Measurements from ENCODE around the gene NUP210L. TPM values are rescaled to one million over a fixed set of nuclear protein-coding genes. Genes with fewer than 3 reads are reported as not detected.
A peak's percentile ranks its signal among the peaks of the same experiment; 100 is the strongest.

Gene NUP210L
- polyA plus RNA-seq, 3 donors = 0.03 TPM; not detected in 2

GRCh38 chr1:153945131-153945794, 209.6 kb downstream of the NUP210L start:
- H3K36me3 Mint-ChIP-seq = peaks cover 56 to 62% of the 10 kb centered on the region in 2 donors
- Histone ChIP-seq H3K79me2 (ENCODE audit: insufficient read depth, low read length) (peaks cover 61% of the 10 kb centered on the region), H3K9me3 (replicated peaks in 1 of 2; ENCODE audit: control insufficient read depth in 1 of 2, insufficient read depth in 1 of 2, low read length in 2 of 2) (no peaks in the 10 kb centered on the region), H3K9ac (ENCODE audit: insufficient read depth, low read length, poor library complexity, severe bottlenecking) (peak overlapping the region; percentile 94), H2AFZ (ENCODE audit: insufficient read depth, low read depth, low read length, poor library complexity, severe bottlenecking) (no peak overlapping the region), H3K4me2 (replicated peaks; ENCODE audit: extremely low read depth, low read length, poor library complexity, severe bottlenecking) (peak overlapping the region; percentile 83), H3K4me3 (replicated peaks in 1 of 3; ENCODE audit: low read depth in 2 of 3, low read length in 3 of 3) (peak overlapping the region; percentile 70 to 83 (median 83)), H4K20me1 (ENCODE audit: insufficient read depth, low read length) (peaks cover 24% of the 10 kb centered on the region), H3K27ac (ENCODE audit: low read depth in 1 of 2, low read length in 2 of 2) (peak overlapping the region; percentile 100), H3K4me1 (ENCODE audit: control insufficient read depth in 1 of 2, insufficient read depth in 2 of 2, low read length in 2 of 2) (peaks cover 54 to 66% of the 10 kb centered on the region in 2 donors), H3K36me3 (replicated peaks in 1 of 2; ENCODE audit: control insufficient read depth in 1 of 2, insufficient read depth in 2 of 2, low read length in 2 of 2) (peaks cover 59 to 61% of the 10 kb centered on the region in 2 donors), H3K27me3 (ENCODE audit: control insufficient read depth in 2 of 2, insufficient read depth in 2 of 2, low read length in 2 of 2) (no peaks in the 10 kb centered on the region)
- no peaks in the 10 kb centered on the region for H3K27me3 Mint-ChIP-seq (ENCODE audit: low read depth in 3 of 3)
- H3K27ac Mint-ChIP-seq = peak overlapping the region; percentile 98 to 100 (median 100)
- peak; percentile 87 to 92 (median 88) for DNase-seq
- peak overlapping the region; percentile 83 to 93 for H3K4me3 Mint-ChIP-seq
- WGBS (ENCODE audit: insufficient coverage) = 1% methylated on average over 8 of the region's 12 CpGs
- H3K9me3 Mint-ChIP-seq = no peaks in the 10 kb centered on the region
- no peak for TF ChIP-seq CTCF (IDR thresholded peaks at IDR 0.05)
- intact Hi-C loops (cut with micrococcal nuclease) = loop anchor here in 1 of 2 donors (2.0 kb wide), 1 partner anchor 22 kb away; the partner anchor contains the start of gene GATAD2B
- peaks cover 59% of the 10 kb centered on the region for H3K4me1 Mint-ChIP-seq

GRCh38 chr1:153944827-153945117, 210.1 kb downstream of the NUP210L start:
- H2AFZ ChIP-seq (ENCODE audit: insufficient read depth, low read depth, low read length, poor library complexity, severe bottlenecking) = no peak overlapping the region
- no peaks in the 10 kb centered on the region for H3K27me3 ChIP-seq (ENCODE audit: control insufficient read depth in 2 of 2, insufficient read depth in 2 of 2, low read length in 2 of 2)
- peaks cover 66% of the 10 kb centered on the region for H3K79me2 ChIP-seq (ENCODE audit: insufficient read depth, low read length)
- intact Hi-C loops (cut with micrococcal nuclease) = loop anchor here in 1 of 2 donors (2.0 kb wide), 1 partner anchor 22 kb away; the partner anchor contains the start of gene GATAD2B
- peaks cover 28% of the 10 kb centered on the region for H4K20me1 ChIP-seq (ENCODE audit: insufficient read depth, low read length)
- Mint-ChIP-seq H3K4me1 (peaks cover 61% of the 10 kb centered on the region), H3K36me3 (peaks cover 56 to 62% of the 10 kb centered on the region in 2 donors), H3K9me3 (no peaks in the 10 kb centered on the region), H3K27ac (peak overlapping the region; percentile 98 to 100 (median 100)), H3K4me3 (peak overlapping the region; percentile 83 to 93), H3K27me3 (ENCODE audit: low read depth in 3 of 3) (no peaks in the 10 kb centered on the region)
- no peak for DNase-seq
- H3K9me3 ChIP-seq (replicated peaks in 1 of 2; ENCODE audit: control insufficient read depth in 1 of 2, insufficient read depth in 1 of 2, low read length in 2 of 2) = no peaks in the 10 kb centered on the region
- H3K4me1 ChIP-seq (ENCODE audit: control insufficient read depth in 1 of 2, insufficient read depth in 2 of 2, low read length in 2 of 2) = peaks cover 54 to 66% of the 10 kb centered on the region in 2 donors
- no peak for TF ChIP-seq CTCF (IDR thresholded peaks at IDR 0.05)
- WGBS (ENCODE audit: insufficient coverage) = 0% methylated on average over 3 of the region's 3 CpGs
- H3K4me2 ChIP-seq (replicated peaks; ENCODE audit: extremely low read depth, low read length, poor library complexity, severe bottlenecking) = peak overlapping the region; percentile 83
- H3K27ac ChIP-seq (ENCODE audit: low read depth in 1 of 2, low read length in 2 of 2) = peak overlapping the region; percentile 100
- peak overlapping the region; percentile 94 for H3K9ac ChIP-seq (ENCODE audit: insufficient read depth, low read length, poor library complexity, severe bottlenecking)
- H3K36me3 ChIP-seq (replicated peaks in 1 of 2; ENCODE audit: control insufficient read depth in 1 of 2, insufficient read depth in 2 of 2, low read length in 2 of 2) = peaks cover 59 to 61% of the 10 kb centered on the region in 2 donors
- H3K4me3 ChIP-seq (replicated peaks in 1 of 3; ENCODE audit: low read depth in 2 of 3, low read length in 3 of 3) = peak overlapping the region; percentile 70 to 83 (median 83)

All from CD14-positive monocyte (primary cell).